ENCODE results near the gene LZTR1. TPM values are rescaled to one million over a fixed set of nuclear protein-coding genes. Genes with fewer than 3 reads are reported as not detected.
A peak's percentile ranks its signal among the peaks of the same experiment; 100 is the strongest.
"Not testable (repeated sequence)": the region's sequence is repeated elsewhere in the genome, so short reads cannot be mapped to it uniquely, and the experiment has no call there.

LZTR1 gene
- total and polyA plus RNA-seq, 5 donors, result 20.4 to 33.2 (median 30.2) TPM

DNA sequence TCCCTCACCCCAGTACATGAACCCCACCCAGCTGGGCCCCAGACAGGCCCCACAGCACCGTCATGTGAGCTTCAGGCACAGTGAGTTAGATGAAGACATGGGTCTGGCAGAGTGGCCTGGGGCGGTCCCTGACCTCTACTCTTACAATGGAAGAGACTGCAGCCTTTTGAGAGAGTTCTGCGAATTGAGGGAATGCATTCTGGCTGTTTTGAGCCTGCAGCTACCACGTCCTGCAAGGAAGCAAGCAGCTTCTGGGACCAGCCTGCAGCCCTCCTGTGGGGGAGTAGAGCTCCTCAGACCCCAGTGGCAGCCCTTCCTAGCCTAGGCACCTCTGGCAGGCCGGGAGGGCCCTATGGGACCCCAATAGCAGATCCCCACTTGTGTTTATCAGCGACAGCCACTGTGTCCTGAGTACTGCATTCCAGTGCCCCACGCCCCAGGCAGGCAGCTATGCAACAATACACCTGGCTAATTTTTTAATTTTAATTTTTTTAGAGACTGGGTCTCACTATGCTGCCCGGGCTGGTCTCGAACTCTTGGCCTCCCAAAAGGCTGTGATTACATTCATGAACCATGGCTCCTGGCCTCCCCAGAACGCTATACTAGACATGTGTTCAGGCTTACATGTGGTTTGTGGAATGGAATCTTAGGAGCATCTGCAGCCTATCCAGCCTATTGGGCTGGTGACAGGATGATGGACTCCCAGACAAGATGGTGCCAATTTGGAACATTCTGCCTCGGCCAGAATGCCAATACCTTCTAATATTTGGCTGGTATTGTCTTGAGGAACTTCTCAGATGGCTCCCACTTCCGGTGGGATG, 51.0 kb downstream of the LZTR1 start:
- WGBS, result 76% methylated on average over 12 of the region's 12 CpGs
- Histone ChIP-seq H3K9me3 (ENCODE audit: control insufficient read depth, low read length) (no peaks in the 10 kb centered on the region), H3K27ac (ENCODE audit: low read length) (no peak overlapping the region), H3K4me3 (ENCODE audit: low read length) (no peak overlapping the region), H3K4me1 (ENCODE audit: control insufficient read depth, insufficient read depth, low read length) (peaks cover 2% of the 10 kb centered on the region), H3K27me3 (ENCODE audit: control insufficient read depth, insufficient read depth) (no peaks in the 10 kb centered on the region)
- intact Hi-C loops (cut with DNase I), result no loop called here
- DNase-seq (peak in 1 of 3 donors; percentile 56), ATAC-seq (peak; percentile 4 to 5)

DNA sequence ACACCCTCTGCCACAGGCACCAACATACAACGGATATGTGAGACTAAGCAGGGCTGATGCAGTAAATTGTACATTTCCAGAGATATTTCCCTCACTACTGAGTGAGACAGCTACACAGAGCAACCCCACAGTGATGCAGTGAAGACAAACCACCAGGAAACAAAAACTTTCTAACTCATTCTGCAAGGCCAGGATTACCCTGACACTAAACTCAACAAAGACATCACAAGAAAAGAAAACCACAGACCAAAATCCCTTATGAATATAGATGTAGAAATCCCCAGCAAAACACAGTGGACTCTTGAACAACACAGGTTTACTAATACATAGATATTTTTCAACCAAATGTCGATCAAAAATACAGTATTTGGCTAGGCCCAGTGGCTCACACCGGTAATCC, 51.8 kb downstream of the LZTR1 start:
- no peak overlapping the region for H3K4me3 ChIP-seq (ENCODE audit: low read length)
- H3K27me3 ChIP-seq (ENCODE audit: control insufficient read depth, insufficient read depth), result no peaks in the 10 kb centered on the region
- H3K4me1 ChIP-seq (ENCODE audit: control insufficient read depth, insufficient read depth, low read length), result peaks cover 7% of the 10 kb centered on the region
- no peaks in the 10 kb centered on the region for H3K9me3 ChIP-seq (ENCODE audit: control insufficient read depth, low read length)
- intact Hi-C loops (cut with DNase I), result no loop called here
- 88% methylated on average over 3 of the region's 3 CpGs for WGBS
- H3K27ac ChIP-seq (ENCODE audit: low read length), result no peak overlapping the region
- ATAC-seq (no peak), DNase-seq (no peak)

- no peaks in the 10 kb centered on the region for H3K9me3 ChIP-seq (ENCODE audit: control insufficient read depth, low read length)
- no peak for ATAC-seq
- peaks cover 10% of the 10 kb centered on the region for H3K4me1 ChIP-seq (ENCODE audit: control insufficient read depth, insufficient read depth, low read length)
- no peak overlapping the region for H3K27ac ChIP-seq (ENCODE audit: low read length)
- DNase-seq, result no peak
- intact Hi-C loops (cut with DNase I), result no loop called here
- H3K27me3 ChIP-seq (ENCODE audit: control insufficient read depth, insufficient read depth), result no peaks in the 10 kb centered on the region
- 87% methylated on average over 3 of the region's 3 CpGs for WGBS
- H3K4me3 ChIP-seq (ENCODE audit: low read length), result no peak overlapping the region
These were observed 52.9 kb downstream of the LZTR1 start for GRCh38 chr22:21034989-21035388.

DNA sequence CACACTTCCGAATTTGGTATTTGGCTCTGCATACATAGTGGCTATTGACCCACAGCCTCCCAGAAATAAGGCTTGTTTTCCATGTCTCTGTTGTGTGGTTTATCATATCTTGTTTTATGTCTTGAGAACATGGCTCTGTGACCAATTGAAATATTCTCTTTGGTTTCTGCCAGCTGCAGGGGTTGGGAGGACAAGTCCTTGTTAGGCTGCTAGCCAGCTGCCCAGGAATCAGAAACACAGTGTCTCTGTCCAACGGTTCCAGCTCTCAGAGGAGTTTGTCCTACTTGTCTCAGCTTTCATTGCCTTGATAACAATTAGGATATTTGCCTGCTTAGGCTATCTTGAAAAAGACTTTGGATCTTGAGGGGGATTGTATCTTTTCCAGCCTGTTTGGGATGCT, 56.3 kb downstream of the LZTR1 start:
- peaks cover 10% of the 10 kb centered on the region for H3K4me1 ChIP-seq (ENCODE audit: control insufficient read depth, insufficient read depth, low read length)
- DNase-seq (peak; percentile 57 to 88 (median 82)), ATAC-seq (peak; percentile 68 to 84)
- H3K27ac ChIP-seq (ENCODE audit: low read length), result no peak overlapping the region
- H3K9me3 ChIP-seq (ENCODE audit: control insufficient read depth, low read length), result no peaks in the 10 kb centered on the region
- no peak overlapping the region for H3K4me3 ChIP-seq (ENCODE audit: low read length)
- intact Hi-C loops (cut with DNase I), result no loop called here
- no peaks in the 10 kb centered on the region for H3K27me3 ChIP-seq (ENCODE audit: control insufficient read depth, insufficient read depth)
- 32% methylated on average over 2 of the region's 2 CpGs for WGBS

DNA sequence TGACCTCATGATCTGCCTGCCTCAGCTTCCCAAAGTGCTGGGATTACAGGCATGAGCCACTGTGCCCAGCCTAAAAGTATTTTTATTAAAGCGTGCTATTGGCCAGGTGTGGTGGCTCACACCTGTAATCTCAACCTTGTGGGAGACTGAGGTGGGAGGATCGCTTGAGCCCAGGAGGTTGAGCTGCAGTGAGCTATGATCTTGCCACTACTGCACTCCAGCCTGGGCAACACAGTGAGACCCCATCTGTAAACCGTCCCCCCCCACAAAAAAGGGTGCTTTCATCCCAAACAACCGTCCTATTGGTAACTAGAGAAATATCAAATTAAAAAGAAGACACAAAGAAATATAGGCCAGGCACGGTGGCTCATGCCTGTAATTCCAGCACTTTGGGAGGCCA, 57.1 kb downstream of the LZTR1 start:
- intact Hi-C loops (cut with DNase I); H3K9me3 ChIP-seq (ENCODE audit: control insufficient read depth, low read length); H3K4me1 ChIP-seq (ENCODE audit: control insufficient read depth, insufficient read depth, low read length); ATAC-seq; H3K27me3 ChIP-seq (ENCODE audit: control insufficient read depth, insufficient read depth); DNase-seq; H3K27ac ChIP-seq (ENCODE audit: low read length); H3K4me3 ChIP-seq (ENCODE audit: low read length): not testable (repeated sequence)
- WGBS, result 89% methylated on average over 5 of the region's 5 CpGs

GRCh38 chr22:21041937-21042336, 59.8 kb downstream of the LZTR1 start:
- DNase-seq (no peak), ATAC-seq (no peak)
- Histone ChIP-seq H3K4me1 (ENCODE audit: control insufficient read depth, insufficient read depth, low read length) (peaks cover 10% of the 10 kb centered on the region), H3K9me3 (ENCODE audit: control insufficient read depth, low read length) (no peaks in the 10 kb centered on the region), H3K27me3 (ENCODE audit: control insufficient read depth, insufficient read depth) (no peaks in the 10 kb centered on the region), H3K27ac (ENCODE audit: low read length) (no peak overlapping the region), H3K4me3 (ENCODE audit: low read length) (no peak overlapping the region)
- intact Hi-C loops (cut with DNase I), result no loop called here
- 78% methylated on average over 4 of the region's 4 CpGs for WGBS

DNA sequence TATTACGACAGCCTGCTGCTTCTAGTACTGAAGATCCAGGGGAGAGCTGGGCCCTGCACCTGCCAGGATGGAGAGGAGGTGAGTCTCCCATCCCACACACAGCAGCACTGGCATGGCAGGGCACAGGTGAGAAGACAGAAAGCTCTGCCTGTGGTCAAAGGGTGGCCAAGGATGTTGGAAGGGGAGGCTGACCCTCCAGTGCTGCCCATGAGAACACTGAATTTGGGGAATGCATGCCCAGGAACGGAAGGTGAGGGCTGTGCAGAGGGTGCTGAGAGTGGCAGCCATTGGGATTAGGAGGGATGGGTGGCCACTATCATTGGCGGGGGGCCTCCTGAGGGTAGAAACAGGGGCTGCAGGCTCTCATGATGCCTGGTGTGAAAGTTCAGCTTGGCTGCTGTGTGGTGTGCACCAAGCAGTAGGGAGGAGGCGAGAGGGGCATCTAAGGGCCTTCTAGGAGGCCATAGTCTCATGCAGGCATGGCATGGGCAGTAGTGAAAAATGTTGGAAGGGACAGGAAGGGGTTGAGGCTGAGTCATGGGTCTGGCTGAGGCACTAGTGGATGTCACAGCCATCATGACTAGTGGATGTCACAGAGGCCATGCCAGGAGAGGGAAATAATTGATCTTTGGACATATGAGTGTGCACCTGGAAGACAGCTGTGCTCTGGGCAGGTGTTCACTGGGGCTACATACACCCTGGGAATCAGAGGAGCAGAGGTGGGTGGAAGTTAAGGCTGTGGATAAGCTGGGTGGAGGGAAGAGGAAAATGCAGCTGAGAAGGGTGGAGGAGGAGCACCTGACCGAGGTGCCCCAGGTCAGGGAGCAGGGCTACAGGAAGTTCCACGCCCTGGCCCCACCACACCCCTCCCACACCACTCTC, 61.1 kb downstream of the LZTR1 start:
- WGBS, result 88% methylated on average over 6 of the region's 6 CpGs
- intact Hi-C loops (cut with DNase I), result no loop called here
- Histone ChIP-seq H3K9me3 (ENCODE audit: control insufficient read depth, low read length) (no peaks in the 10 kb centered on the region), H3K4me3 (ENCODE audit: low read length) (no peak overlapping the region), H3K27me3 (ENCODE audit: control insufficient read depth, insufficient read depth) (no peaks in the 10 kb centered on the region), H3K27ac (ENCODE audit: low read length) (no peak overlapping the region), H3K4me1 (ENCODE audit: control insufficient read depth, insufficient read depth, low read length) (peaks cover 7% of the 10 kb centered on the region)
- ATAC-seq (no peak), DNase-seq (no peak)

- Histone ChIP-seq H3K27ac (ENCODE audit: low read length) (no peak overlapping the region), H3K4me3 (ENCODE audit: low read length) (no peak overlapping the region), H3K9me3 (ENCODE audit: control insufficient read depth, low read length) (no peaks in the 10 kb centered on the region), H3K27me3 (ENCODE audit: control insufficient read depth, insufficient read depth) (no peaks in the 10 kb centered on the region), H3K4me1 (ENCODE audit: control insufficient read depth, insufficient read depth, low read length) (peaks cover 3% of the 10 kb centered on the region)
- no peak for DNase-seq
- intact Hi-C loops (cut with DNase I), result no loop called here
- ATAC-seq, result no peak
- WGBS, result 88% methylated on average over 15 of the region's 15 CpGs
These were observed 61.9 kb downstream of the LZTR1 start for GRCh38 chr22:21043860-21044535.

DNA sequence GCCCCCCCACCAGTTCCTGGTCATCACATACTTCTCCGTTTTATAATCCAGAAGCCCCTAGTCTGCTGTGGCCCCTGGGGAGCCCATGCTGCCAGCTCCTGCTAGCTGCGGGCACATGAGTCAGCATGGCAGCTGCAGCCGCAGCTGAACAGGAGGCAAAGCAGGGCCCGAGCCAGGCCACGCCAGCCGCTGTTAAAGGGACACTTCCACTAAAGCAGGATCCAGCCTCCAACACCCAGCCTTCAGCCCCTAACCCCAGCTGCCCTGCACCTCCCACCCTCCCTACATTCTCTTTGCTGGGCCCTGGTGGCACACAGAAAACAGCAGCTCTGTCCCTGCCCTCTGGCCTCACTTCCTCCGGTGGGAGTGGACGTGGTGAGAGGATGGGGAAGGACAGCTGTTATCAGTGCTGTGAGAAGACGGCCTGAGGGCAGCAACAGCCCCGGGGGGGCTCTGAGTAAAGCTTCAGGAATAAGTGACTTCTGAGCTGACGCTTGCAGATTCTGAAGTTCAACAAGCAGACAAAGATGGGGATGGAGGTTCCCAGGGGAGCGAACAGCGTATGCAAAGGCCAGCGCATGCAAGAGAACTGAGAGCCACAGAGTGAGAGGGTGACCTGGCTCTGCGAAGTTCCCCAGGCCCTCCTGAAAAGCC, 63.0 kb downstream of the LZTR1 start:
- no peak overlapping the region for H3K27ac ChIP-seq (ENCODE audit: low read length)
- intact Hi-C loops (cut with DNase I), result no loop called here
- no peaks in the 10 kb centered on the region for H3K9me3 ChIP-seq (ENCODE audit: control insufficient read depth, low read length)
- ATAC-seq (peak; percentile 35 to 57), DNase-seq (peak; percentile 66 to 77 (median 71))
- no peaks in the 10 kb centered on the region for H3K4me1 ChIP-seq (ENCODE audit: control insufficient read depth, insufficient read depth, low read length)
- H3K27me3 ChIP-seq (ENCODE audit: control insufficient read depth, insufficient read depth), result no peaks in the 10 kb centered on the region
- H3K4me3 ChIP-seq (ENCODE audit: low read length), result peak overlapping the region; percentile 49
- WGBS, result 10% methylated on average over 15 of the region's 15 CpGs

GRCh38 chr22:21045585-21046294, 63.6 kb downstream of the LZTR1 start, which contains the start of gene LRRC74B:
Gene LRRC74B, plus strand, starts transcription at chr22:21045946. Its CDS starts 41 bp downstream, at chr22:21045987.
- WGBS, result 4% methylated on average over 47 of the region's 47 CpGs
- Histone ChIP-seq H3K27ac (ENCODE audit: low read length) (no peak within 1 kb of the TSS), H3K27me3 (ENCODE audit: control insufficient read depth, insufficient read depth) (no peaks in the 10 kb centered on the region), H3K4me3 (ENCODE audit: low read length) (peak within 1 kb of the TSS; percentile 49), H3K9me3 (ENCODE audit: control insufficient read depth, low read length) (no peaks in the 10 kb centered on the region), H3K4me1 (ENCODE audit: control insufficient read depth, insufficient read depth, low read length) (no peaks in the 10 kb centered on the region)
- intact Hi-C loops (cut with DNase I), result no loop called here
- ATAC-seq, result peak; percentile 96 to 97
- peak; percentile 92 to 97 (median 96) for DNase-seq
